Activated T-helper 1 cell treated with Interleukin-2 at 50 U/mL for 16 hours (primary cell): ENCODE measurements around the gene PRDM15.

Experiments used
- DNase-seq: peaks from one replicate; pipeline ENCODE4 v3.0.0-alpha.2; 2020; ENCODE audit warnings: low read depth

The PRDM15 gene

GRCh38 chr21:41840880-41841279 is 38.3 kb downstream of the PRDM15 start:
- DNase-seq = no peak

DNA sequence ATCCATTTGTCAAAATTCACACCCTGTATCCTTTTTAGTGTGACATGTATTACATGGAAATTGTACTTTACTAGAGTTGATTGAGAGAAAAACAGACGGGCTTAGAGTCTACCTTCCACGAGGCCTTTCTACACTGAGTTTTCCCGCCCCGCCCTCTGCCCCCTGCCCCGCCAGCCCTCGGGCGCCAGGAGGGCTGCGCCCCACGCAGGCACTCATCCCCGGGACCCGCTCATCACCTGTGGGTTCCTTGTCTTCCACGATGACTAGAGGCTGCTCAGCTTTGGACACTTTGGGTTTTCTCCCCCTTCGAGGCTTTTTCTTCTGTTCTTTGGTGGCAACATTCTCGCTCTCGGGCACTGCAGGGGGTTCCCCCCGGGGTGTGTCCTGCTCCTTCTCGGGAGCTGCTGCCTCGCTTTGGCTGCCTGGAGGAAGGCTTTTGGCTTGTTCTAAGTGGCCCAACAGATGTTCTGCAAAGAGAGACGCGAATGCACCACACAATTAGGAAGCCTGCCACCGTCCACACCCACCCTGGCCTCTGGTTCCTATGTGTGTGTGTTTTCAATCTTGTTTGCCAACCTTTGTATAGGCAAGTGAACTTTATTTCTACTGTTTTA is 39.6 kb downstream of the PRDM15 start:
- no peak for DNase-seq

- no peak for DNase-seq
These were observed 41.3 kb downstream of the PRDM15 start for GRCh38 chr21:41837756-41838297.

GRCh38 chr21:41836166-41837015 is 42.8 kb downstream of the PRDM15 start:
- no peak for DNase-seq

DNA sequence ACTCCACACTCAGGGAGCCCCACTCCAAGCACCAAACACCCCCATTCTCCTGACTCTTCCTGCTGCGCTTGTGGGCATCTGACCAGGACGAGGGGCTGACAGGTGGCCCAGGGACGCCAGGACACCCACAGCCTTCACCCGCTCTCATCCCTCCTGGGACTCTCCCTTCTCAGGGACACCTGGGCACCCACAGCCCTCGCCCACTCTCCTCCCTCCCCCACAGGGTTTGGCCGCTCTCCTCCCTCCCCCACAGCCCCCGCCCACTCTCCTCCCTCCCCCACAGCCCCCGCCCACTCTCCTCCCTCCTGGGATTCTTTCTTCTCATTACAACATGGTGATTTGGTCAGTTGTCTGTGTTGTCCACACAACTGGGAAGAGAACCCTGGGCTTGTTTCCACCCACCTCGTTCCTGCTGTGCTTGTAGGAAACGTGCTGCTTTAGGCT is 43.4 kb downstream of the PRDM15 start:
- no peak for DNase-seq

DNA sequence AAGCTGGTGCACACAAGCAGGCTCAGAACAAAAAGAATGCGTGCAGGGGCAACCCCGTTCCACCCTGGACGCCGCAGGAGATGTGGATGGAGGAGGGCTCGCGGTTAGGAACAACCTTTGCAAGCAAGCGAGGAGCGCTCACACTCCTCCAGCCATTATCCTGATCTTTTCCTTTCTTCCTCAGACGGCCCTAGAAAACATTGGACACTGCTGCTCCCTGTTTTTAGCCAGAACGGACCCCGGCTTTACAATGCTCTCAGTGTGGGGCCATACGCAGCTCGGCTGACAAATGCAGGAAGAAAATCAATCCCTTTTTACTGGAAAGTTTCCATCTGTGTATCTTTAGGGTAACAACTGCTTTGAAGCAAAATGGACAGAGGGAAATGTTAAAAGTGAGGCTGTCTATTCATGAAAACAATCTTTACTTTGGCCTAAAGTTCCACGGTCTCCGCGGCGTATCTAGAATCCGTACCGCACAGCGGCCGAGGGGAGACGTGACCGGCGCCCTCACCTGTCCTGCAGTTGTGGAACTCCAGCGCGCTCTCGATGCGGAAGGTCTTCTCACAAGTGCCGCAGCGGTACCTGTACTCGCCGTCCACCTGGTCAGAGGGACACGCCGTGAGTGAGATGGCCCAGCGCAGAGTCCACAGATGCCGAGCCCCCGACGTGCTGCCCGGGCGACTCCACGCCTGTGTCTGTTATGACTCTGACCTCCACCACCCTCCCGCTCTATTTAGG is 44.0 kb downstream of the PRDM15 start:
- no peak for DNase-seq

DNA sequence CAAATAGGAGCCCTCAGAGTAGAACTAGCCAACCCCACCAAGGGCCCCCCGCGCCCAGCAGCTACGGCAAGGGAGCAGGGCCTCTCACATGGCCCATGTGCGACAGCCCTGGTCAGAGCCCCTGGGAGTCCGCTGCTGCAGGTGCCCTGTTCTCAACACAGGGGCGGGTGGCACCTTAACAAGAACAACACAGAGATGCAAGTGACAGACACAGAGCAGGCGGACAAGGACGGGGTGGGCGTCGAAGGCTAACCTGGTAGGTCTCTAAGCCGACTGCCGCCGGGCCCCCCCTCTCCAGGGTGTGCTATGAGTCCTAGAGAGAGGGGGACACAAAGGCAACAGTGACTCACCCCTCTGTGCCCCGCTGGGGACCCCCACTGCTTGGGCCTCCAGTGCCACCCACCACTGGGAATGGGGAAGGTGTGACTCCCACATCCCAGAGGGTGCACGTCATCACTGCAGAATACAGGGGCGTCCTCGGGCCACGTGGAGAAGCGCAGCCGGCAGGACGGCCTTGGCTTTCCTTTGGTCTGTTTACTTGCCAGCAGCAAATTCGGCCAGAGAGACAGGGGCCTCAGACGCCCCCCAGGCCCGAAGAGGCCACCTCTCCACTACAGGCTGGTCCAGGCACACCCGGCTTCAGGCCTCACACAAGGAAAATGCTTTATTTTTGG is 44.8 kb downstream of the PRDM15 start:
- DNase-seq = no peak

DNA sequence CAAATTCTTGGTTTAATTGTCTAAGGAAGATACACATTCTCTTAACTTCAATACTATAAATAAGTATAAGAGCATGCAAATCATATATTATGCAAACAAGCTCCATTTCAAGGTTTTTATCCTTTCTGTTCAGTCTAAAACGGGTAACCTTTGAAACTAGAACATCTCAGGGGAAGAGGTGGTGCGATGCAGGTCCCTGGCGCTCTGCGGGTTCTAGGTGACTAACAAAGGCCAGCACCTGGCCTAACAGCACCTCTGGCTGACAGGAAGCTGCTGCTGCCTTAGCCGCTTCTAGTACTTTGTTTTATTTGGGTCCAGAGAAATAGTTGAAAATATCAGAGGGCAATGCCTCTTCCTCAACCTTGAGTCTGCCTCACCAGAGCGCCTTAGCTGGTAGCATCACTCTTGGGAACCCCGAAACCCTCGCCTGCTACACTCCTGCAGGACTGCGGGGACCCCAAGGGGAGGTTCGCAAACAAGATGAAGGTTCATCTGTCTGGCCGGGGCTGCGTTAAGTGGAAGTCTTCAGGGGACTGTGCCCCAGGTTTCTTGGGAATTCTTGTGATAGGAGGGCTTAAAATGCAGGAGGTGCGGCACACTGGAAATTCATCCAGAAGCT is 45.5 kb downstream of the PRDM15 start:
- no peak for DNase-seq

DNA sequence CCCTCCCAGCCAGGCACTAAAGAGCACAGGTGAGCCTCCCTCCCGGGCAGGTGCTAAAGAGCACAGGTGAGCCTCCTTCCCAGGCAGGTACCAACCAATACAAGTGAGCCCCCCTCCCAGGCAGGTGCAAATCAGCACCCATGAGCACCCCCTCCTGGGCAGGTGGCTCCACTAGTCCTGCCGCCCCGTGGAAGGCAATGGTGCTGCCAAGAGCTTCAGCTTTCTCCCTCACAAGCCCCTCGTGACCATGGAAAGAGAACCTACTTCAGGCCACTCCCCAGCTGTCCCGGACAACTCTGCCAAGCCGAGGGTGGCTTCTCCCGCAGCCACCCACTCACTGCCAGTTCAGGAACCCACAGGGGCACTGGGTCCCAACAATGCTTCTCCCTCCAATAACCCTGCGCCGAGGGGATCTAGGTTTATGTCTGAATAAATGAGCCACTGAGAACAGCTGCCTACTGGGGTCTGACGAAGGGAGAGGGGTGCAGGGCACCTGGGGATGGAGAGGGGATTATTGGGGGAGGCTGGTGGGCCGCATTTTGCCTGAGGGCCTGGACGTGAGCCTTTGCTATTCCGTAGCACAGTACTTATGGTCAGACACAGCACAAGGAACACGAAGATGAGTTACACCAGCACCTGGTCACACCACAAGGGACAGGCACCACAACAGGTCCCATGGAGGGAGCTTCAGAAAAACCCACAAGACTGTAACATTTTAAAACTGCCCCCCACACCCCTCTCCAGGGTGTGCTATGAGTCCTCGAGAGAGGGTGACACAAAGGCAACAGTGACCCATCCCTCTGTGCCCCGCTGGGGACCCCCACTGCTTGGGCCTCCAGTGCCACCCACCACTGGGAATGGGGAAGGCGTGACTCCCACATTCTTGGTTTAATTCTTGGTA is 46.3 kb downstream of the PRDM15 start:
- no peak for DNase-seq

GRCh38 chr21:41831866-41832595 is 47.1 kb downstream of the PRDM15 start:
- no peak for DNase-seq

- no peak for DNase-seq
These were observed 47.7 kb downstream of the PRDM15 start for GRCh38 chr21:41831453-41831831.

GRCh38 chr21:41830764-41831452 is 48.2 kb downstream of the PRDM15 start:
- DNase-seq = no peak

GRCh38 chr21:41830145-41830707 is 48.9 kb downstream of the PRDM15 start:
- DNase-seq = no peak

DNA sequence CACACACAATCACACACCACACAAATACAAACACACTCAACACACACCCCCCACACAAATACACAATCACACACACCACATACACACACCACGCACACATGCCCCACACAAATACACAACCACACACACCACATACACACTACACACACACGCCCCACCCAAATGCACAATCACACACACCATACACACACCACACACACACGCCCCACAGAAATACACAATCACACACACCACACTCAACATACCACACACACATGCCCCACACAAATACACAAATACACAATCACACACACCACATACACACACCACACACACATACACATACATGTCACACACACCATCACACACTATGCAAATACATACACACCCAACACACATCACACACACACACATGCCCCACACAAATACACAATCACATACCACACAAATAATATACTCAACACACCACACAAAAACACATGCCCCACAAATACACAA is 50.2 kb downstream of the PRDM15 start:
- no peak for DNase-seq

DNA sequence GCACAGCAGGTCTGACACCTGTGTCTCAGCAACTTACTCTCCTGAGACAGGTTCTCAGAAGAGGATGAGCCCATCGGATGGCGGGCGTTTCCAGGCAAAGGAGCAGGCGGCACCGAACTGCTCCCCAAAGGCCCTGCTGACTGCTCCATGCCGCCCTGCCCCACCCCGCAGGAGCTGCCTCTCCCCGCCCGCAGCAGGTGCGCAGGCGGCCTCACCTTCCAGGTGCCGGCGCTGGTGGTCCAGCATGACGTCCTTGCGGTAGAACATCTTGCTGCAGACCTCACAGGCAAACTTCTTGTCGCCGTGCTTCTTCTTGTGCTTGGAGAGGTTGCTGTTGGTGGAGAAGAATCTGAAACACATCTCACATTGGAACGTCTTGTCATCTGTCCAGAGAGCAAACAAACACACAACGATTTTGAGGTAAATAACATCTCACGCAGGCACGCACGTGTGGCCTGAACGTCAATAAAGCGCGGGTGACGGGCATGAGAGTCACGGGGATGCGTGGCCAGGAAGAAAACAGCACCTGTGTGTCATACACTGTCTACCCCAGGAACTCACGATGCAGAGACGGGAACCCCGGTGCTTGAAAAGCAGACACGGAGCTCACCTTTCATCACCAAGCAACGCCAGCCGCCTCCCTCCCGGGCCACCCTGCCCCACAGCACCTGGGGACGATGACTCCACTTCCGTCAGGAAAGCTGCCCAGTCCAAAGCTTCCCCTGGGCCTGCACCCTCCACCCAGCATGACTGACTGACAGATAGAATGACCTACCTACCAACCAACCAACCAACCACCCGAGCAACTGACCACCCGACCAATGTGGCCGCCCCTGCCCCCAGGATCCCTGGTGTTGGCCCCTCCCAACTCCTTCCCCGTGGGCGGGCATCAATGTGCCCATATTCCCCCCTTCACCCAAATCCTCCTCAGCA is 50.9 kb downstream of the PRDM15 start:
- no peak for DNase-seq

- DNase-seq = no peak
These were observed 53.3 kb downstream of the PRDM15 start for GRCh38 chr21:41825881-41826280.

DNA sequence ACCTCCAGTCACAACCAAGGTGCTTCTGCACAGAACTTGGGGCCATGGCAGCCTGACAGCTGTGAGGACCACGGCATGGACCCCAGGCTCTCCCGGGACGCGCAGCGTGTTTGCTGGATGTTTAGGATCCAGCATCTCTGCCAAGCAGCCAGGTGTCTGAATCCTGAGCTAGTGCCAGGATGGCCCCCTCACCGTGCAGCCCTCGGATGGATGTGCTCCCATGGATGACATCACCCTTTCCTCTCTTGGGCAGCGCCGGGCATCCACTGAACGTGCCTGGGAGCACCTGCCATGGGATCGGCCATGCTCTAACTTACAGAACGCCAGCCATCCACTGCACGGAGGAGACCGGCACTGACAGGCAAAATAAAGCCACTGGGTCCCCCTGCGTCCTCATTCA is 53.9 kb downstream of the PRDM15 start:
- DNase-seq = no peak
